OCI-M2 (cell line): Measurements from ENCODE around the gene CLTB.

ENCODE experiments used
- DNase-seq: peaks from one replicate; lab custom pipeline; 2025; ENCODE audit not compliant: unreplicated experiment; lab: John Stamatoyannopoulos, UW

Gene CLTB

GRCh38 chr5:176383961-176384360, 32.4 kb downstream of the CLTB start:
- DNase-seq: no peak

GRCh38 chr5:176383248-176383905, 33.0 kb downstream of the CLTB start:
- no peak for DNase-seq

- no peak for DNase-seq
These were observed 33.6 kb downstream of the CLTB start for GRCh38 chr5:176382721-176383120.

GRCh38 chr5:176381979-176382378, 34.4 kb downstream of the CLTB start:
- no peak for DNase-seq

GRCh38 chr5:176381423-176381822, 34.9 kb downstream of the CLTB start:
- no peak for DNase-seq

GRCh38 chr5:176379881-176380280, 36.5 kb downstream of the CLTB start:
- DNase-seq: no peak

GRCh38 chr5:176373100-176373818, 43.1 kb downstream of the CLTB start:
- no peak for DNase-seq

GRCh38 chr5:176371621-176372539, 44.5 kb downstream of the CLTB start:
- DNase-seq: no peak

GRCh38 chr5:176369934-176370711, 46.2 kb downstream of the CLTB start:
- no peak for DNase-seq

- no peak for DNase-seq
These were observed 47.6 kb downstream of the CLTB start for GRCh38 chr5:176368726-176369125.

GRCh38 chr5:176366232-176366894, 50.0 kb downstream of the CLTB start:
- no peak for DNase-seq

GRCh38 chr5:176365351-176366231, 50.7 kb downstream of the CLTB start, which contains the start of gene ARL10:
ARL10 (plus strand) TSS chr5:176365487; CDS start chr5:176365564, 77 bp downstream.
- no peak for DNase-seq

- DNase-seq: no peak
These were observed 51.5 kb downstream of the CLTB start for GRCh38 chr5:176364765-176365350.

- no peak for DNase-seq
These were observed 54.2 kb downstream of the CLTB start for GRCh38 chr5:176362233-176362490.

- DNase-seq: peak; percentile 71
These were observed 54.7 kb downstream of the CLTB start, which contains the start of gene KIAA1191 for GRCh38 chr5:176361437-176362232. KIAA1191 (minus strand) TSS chr5:176361764; CDS start chr5:176359508, 2,256 bp downstream.

- DNase-seq: no peak
These were observed 55.4 kb downstream of the CLTB start for GRCh38 chr5:176360894-176361436.

- DNase-seq: no peak
These were observed 56.7 kb downstream of the CLTB start for GRCh38 chr5:176359658-176360057.

- no peak for DNase-seq
These were observed 60.2 kb downstream of the CLTB start for GRCh38 chr5:176356179-176356566.
